HG02763 (cell line): ENCODE measurements around the gene TASL.
"Not testable (repeated sequence)": the region's sequence is repeated elsewhere in the genome, so short reads cannot be mapped to it uniquely, and the experiment has no call there.

ENCODE experiments used
- ATAC-seq: cut with Tn5 transposase; IDR thresholded peaks from one replicate; pipeline ENCODE4 v1.9.1; 2021; ENCODE audit warnings: mild to moderate bottlenecking, moderate library complexity; ENCODE audit not compliant: unreplicated experiment

Gene TASL, protein sequence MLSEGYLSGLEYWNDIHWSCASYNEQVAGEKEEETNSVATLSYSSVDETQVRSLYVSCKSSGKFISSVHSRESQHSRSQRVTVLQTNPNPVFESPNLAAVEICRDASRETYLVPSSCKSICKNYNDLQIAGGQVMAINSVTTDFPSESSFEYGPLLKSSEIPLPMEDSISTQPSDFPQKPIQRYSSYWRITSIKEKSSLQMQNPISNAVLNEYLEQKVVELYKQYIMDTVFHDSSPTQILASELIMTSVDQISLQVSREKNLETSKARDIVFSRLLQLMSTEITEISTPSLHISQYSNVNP

DNA sequence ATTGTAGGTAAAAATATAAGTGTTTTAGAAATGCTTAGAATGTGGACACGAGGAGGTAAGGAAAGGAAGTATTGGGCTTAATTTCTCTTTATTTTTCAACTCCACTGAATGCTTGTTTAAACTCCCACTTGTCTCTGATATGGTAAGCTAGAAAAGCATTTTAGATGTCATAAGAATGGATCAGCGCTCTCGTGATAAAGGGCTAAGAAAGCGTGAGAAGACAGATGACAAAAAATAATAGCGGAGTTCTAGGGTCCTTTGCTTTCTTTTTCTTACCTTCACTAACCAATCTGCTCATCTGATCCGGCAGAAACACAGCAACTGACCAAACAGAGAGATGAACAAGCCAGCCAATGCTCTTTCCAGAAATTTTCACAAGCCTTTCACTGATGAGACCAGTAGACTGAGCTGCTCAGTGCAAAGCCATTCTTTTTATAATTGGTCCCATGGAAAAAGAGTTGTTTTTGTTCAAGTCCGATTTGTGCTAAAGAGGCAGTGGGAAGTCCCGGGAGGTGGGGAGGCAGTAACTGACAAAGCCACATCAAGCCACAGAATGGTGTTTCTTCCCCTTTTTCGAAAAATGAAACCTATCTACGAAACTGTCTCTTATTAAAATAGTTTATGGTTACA lies at the start of gene TASL:
Gene TASL (minus strand): TSS at position 405 of the 630 bp plus-strand sequence. CDS start 17,411 bp downstream, outside the sequence.
- ATAC-seq = peak; percentile 85

DNA sequence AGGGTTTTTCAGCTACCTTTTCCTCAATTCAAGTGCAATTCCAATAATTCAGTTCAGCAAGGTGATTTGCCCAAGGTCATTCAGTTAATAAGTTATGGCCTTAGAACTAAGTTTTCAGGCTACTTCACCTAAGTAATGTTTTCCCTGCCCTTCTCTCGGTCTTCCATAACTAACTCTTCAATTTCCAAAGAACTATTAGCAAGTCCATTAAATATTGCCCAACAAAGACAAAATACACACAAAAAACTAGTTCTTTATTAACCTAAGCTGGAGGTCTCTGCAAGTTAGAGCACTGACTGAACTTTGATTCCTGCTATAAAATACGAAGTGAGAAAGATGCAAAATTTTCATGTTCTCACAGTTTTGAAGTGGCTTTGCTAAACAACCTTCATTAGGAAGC lies 48.8 kb upstream of the TASL start:
- ATAC-seq = no peak

DNA sequence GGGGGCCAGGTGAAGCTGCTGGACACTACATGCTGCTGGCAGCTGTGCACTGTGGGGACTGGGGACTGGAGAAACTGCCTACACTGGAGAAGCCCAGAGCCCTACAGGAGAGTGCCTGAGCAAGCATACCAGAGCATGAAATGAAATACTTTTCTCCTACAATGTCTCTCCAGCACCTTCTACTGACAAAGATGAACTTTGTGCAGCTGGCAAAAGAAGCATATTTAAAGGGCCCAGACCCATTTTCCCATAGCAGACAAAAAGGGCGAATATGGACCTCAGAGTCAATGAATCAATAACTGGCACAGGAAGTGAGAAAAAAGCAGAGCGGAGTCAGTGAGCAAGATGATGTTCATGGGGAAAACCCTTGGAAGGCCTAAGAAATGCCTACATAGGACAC lies 44.8 kb upstream of the TASL start:
- ATAC-seq = no peak

DNA sequence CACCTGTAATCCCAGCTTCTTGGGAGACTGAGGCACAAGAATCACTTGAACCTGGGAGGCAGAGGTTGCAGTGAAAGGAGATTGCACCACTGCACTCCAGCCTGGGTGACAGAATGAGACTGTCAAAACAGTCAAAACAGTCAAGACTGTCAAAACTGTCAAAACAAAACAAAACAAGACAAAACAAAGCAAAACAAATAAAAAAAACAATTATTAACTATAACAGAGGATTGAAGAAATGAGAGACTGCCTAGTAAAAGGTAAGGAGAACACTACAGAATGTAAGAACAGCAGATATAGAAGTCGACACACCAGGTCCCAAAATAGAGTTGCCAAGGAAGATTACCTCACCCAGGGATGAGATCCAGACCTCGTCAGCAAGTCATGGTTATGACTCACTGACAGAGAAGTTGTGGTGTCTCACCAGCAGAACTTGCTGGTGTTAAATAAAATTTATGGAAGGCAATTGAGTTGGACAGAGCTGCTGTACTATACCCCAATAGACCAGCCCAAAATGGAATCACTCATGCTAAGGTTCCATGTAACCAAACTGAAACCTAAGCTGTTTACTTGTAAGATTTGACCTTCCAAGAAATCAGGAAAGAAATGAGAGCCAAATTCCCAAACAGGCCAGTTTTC lies 43.5 kb upstream of the TASL start:
- no peak for ATAC-seq

DNA sequence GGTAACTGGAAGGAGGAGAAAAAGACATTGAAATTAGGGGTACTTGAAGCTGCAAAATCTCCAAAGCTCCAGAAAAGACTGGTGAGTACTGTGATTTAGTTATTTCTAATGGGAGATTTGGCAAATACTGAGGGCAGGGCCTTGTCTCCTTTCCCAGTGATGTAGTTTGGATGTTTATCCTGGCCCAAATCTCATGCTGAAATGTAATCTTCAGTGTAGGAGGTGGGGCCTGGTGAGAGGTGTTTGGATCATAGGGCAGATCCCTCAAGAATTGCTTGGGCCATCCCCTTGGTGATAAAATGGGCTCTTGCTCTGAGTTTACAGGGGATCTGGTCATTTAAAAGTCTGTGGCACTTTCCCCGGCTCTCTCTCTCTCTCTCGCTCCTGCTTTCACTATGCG lies 42.6 kb upstream of the TASL start:
- ATAC-seq = no peak

DNA sequence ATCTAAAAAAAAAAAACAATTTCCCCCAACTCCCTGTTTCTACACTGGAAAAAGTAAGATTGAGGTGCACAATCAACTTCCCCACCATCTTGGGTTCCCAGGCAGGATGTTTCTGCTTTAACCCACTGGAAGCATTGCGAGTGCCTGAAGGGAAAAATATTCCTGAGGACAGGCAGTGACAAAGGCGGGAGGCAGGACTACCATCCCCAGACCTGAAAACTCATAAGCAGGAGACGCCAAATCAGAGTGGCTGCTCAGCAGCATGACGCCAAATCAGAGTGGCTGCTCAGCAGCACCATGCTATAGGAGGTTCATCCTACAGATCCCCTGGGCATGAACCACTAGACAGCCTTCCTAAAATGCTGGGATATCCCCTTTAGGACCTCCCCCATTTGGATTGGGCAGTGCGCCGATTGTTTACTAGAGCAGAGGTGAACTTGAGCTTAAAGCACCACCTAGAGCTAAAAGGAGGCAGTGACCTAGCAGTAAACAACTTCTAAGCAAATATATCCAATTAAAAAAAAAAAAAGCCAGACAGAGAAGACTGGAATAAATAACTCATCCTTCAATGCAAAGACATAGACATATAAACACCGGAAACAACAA lies 40.7 kb upstream of the TASL start:
- no peak for ATAC-seq

DNA sequence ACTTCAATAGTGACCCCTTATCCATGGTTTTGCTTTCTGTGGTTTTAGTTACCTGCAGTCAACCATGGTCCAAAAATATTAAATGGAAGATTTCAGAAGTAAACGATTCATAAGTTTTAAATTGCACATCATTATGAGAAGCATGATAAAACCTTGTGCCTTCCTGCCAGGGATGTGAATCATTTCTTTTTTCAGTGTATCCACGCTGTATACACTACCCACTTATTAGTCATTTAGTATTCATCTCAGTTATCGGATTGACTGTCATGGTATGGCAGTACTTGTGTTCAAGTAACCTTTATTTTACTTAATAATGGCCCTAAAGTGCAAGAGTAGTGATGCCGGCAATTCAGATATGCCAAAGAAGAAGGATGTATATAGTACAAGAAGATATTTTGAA lies 37.7 kb upstream of the TASL start:
- ATAC-seq = no peak

DNA sequence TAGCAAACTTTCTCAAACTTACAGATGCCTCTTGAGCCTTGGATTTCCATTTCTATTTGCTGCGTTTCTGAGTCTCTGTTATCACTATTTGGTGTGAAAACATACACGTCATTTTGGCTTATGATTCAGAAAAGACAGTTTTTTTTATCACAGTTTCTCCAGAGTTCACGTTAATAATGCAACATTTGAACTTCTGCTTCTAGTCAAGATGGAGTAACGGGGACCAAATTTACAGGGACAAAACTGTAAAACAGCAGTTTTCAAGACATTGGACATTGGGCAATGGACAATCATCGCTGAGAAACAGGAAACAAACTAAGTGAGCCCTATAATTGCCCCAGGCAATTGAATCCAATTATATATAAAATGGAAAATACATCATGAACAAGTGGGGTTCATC lies 36.2 kb upstream of the TASL start:
- ATAC-seq = no peak

DNA sequence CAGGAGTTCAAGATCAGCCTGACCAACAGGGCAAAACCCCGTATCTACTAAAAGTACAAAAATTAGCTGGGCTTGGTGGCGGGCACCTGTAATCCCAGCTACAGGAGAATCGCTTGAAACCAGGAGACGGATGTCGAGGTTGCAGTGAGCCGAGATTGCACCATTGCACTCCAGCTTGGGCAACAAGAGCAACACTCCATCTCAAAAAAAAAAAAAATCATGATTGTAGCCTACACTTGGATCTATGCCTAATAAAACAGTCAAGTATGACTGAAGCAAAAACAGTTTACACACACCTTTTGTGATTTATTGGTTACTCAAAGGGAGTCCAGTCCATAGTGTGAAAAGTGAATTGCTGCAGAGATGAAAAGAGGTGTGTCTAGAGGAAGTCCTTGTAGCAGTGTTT lies 34.7 kb upstream of the TASL start:
- no peak for ATAC-seq

DNA sequence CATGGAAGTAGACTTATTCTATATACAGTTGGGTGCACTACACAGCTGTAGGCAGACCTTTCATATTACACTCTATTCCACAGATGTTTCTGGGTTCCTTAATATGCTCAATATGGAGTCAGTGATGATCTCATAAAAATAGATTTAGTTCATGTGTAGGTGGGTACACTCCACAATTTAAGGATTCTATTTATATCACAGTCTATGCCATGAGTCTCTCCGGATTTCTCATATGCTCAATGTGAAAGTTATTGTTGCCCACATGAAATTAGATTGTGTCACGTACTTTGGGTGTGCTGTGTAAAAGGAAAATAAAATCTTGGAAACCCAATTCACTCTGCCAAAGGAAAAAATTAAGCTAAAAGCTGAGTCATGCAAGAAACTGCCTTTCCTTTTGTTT lies 32.5 kb upstream of the TASL start:
- ATAC-seq = no peak

DNA sequence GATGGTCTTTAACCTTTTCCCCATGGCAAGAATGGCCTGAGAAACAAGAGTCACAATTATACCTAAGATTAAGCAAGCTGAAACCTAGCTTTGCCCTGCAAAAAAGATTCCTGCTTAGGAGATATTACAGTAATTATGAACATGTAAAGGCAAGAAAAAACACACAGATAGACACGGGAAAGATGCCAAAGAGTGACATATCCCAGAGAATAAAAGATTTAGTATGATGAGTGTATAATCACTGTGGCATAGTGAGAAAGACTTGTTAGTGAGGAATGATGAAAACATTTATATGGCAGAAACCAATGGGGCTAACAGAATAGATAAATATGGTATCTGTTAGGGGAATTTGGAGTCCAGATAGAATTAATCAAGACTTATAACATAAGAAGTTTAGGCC lies 29.6 kb upstream of the TASL start:
- no peak for ATAC-seq

DNA sequence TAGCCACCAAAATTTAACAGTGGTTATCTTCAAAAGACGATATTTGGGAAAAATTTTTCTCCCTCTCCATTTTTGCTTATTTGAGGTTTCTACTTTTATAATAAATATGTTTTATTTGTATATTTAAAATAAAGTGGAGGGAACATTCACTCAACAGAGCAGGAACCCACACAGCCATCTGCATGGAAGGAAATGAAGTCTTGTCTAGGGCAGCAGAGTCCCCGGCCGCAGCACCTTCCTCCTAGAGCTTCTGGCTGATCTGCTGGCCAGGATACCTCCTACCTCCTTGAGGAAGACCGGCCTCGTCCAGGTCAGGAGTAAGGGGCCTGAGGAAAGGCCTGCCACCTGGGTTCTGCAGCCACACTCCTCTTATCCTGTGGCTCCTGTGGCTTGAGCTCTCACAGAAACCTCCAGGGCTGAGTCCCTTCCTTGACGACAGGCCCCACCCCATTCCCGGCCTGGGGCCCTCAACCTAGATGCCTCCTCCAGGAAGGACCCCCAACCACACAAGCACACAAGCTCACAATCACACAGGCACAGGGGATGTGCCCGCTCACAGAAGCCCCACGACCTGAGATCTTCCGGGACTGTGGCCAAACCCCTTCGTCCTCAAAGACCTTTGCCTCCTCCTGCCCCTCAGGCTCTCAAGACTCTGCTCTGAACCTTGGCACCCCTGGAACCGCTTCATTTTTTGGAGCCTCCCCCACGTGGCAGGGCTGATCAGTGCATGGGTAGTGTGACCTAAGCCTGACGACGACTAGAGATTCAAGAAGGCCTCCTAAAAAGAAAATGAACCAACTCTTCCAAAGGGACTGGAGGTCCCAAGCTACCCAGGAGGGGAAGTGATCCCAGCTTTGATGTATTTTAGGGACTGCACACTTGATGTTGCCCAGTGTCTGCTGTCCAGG lies 23.0 kb upstream of the TASL start:
- not testable (repeated sequence) for ATAC-seq

DNA sequence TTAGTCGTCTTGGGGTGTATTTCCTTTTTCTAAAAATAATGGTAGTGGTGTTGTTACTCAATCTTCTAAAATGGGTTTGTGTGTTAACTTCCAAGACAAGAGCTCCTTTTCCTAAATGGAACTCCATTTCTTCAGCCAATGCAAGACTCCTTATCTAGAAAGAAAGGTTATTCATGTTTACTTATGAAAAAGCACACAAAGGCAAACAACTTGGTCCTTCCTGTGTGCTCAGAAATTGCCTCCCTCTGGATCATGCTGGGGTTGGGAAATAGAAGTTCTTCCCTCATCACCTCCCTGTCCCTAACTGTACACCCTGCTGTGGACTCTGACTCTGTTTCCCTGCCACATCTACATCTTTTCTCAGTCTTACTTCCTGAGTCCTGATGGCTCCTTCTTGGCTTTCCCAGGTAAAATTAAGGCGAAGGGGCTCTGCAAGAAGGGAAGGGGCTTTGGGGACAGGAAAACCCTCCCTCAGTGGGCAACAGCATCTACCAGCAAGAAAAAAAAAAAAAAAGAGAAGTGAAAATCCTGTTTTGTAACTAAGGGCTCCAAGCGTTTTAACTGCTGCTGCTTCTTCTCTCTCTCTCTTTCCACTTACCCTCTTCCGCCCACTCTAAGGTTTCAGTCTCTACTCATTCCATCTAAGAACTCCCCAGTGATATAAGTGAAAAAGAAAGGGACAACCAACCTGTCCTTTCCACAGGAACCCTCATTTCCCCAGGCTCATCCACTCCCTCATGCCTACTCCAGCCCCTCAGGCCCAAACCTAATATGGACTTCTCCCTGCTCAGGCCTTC lies 19.8 kb upstream of the TASL start:
- ATAC-seq = peak; percentile 79

DNA sequence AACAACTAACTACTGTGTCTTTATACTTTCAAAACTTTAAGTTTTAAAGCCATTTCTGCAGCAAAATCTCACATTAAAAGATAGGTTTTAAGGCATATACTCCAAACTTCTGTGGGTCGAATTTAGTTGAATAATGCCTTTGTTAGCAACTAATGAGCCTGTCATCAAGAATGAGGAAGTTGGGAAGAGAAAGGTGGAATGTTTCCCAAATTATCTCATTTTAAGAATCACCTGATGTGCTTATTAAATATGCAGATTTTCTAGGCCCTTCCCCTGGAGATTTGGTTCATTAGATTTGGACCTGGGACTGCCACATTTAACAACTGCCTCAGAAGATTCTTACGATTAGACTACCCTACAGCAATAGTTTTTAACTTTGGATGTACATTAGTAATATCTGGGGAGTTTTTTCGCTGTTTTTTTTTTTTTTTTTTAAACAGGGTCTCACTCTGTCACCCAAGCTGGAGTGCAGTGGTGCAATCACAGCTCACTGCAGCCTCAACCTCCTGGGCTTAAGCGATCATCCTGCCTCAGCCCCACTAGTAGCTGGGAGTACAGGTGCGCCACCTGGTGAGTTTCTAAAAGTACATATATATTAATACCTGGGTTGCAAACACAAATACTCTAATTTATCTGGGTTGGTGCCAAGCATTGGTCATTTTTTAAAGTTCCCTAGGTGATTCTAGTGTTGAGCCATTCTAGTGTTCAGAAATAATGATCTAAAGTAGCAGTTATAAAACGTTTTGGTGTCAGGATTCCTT lies 16.1 kb upstream of the TASL start:
- ATAC-seq = peak; percentile 56

DNA sequence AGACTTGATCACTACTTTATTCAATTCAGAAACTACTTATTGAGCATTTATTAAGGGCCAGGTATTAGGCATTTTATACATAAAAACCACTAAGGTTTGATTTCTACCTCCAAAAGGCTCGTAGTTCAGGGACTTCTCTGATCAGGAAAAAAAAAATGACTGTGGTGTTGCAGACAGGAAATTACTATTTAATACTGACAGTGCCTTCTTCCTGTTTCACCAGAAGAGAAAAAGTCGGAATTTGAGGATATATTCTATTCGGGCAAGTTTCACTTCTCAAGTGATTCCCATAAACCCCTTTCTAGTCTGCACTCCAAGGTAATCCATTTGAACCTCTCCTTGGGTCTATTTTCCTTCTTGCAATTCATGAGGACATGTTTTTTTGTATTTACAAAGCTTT lies 15.3 kb upstream of the TASL start:
- ATAC-seq = no peak

DNA sequence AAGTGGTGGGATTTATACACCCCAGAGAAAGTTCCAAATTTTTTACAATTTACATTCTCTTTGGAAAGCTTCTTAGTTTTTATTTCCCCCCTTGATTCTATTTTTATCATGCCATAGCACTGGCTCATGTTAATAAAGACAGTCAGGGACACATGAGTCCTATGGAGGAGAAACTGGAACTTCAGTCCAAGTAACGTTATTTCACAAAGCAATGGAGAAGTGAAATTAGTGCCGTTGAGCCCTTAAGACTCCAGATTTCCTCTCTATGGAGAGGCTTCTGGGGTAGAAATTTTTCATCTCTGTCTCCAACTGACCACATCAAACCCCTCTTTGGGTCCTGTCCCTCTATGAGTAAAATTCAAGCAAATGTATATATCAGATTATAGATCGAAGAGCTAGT lies 12.8 kb upstream of the TASL start:
- ATAC-seq = no peak

DNA sequence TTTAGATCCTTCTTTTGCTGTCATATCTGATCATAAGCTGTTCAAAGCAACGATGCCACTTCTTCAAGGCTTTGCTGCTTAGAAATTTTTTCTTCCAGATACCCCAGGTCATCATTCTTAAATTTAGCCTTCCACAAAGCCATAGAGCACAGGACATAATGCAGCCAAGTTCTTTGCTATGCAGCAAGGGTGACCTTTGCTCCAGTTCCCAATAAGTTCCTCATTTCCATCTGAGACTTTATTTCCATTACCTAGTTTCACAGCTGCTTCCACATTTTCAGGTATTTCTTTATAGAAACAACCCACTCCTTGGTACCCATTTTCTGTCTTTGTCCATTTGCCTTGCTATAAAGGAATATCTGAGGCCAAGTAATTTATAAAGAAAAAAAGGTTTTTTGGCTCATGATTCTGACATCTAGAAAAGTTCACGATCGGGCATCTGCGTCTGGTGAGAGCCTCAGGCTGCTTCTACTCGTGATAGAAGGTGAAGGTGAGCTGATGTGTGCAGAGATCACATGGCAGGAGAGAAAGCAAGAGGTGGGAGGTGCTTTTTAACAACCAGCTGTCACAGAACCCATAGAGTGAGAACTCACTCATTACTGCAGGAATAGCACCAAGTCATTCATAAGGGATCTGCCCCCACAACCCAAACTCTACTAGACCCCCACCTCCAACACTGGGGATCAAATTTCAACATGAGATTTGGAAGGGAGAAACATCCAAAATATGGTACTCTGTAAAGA lies 11.8 kb upstream of the TASL start:
- no peak for ATAC-seq

DNA sequence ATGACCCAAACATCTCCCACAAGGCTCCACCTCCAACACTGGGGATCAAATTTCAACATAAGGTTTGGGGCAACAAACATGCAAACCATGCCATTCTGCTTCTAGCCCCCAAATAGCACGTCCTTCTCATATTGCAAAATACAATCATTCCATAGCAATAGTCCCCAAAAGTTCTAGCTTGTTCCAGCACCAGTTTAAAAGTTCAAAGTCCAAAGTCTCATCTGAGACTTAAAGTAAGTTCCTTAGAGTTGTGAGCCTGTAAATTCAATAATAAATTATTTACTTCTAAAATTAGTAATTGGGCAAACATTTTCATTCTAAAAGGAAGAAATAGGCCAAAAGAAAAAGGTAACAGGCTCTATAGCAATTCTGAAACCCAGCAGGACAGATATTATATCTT lies 8.9 kb upstream of the TASL start:
- no peak for ATAC-seq

DNA sequence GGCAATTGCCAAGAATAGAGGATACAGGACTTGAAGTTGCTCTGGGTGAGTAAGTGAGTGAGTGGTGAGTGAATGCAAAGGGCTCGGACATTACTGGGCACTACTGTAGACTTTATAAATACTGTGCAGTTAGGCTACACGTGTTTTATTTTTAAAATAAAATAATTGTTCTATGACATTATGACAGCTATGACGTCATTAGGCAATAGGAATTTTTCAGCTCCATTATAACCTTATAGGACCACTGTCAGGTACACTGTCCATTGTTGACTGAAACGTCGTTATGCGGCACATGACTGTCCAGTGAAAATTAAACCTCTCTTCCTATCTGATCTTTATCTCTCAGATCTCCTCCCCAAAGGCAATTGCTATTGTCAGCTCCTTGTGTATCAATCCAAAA lies 5.1 kb upstream of the TASL start:
- no peak for ATAC-seq
